ENCODE results near the gene CEP70. TPM values are rescaled to one million over a fixed set of nuclear protein-coding genes. Genes with fewer than 3 reads are reported as not detected.
"Not testable (repeated sequence)": the region's sequence is repeated elsewhere in the genome, so short reads cannot be mapped to it uniquely, and the experiment has no call there.

Gene CEP70
- total RNA-seq, 1 donor from 2014 or later, result 14.7 TPM

DNA sequence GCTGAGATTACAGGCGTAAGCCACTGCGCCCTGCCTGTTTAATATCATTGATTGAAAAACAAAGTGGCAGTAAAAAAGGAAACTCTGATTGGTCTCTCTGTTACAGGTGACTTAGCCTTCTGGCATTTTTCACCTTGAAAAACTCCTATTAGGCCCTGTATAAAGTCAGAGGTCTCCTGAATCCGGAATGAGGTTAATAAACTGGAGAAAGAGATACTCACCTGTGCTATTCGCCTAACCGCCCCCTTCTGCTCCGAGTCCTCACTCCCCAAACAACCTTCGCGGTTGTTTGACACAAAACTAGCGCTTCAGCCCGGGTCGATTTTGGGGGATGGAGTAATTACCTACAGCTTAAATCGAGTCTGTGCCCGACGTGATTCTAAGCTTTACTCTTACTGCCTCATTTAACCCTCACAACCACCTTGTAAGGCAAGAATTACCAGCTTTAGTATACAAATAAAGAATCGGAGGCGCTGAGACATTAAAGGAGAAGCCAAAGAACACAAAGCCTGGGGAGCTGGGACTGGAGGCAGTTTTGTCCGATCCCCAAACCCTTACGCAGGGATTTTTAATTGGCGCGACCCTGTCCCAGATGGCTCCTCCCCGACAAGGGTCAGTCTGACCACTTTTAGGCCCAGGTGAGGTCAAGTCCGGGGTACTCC lies 441 bp downstream of the CEP70 start:
- intact Hi-C loops (cut with micrococcal nuclease), result loop anchor here (1.0 to 5.0 kb wide), 13 partner anchors 15 to 1084 kb away; partner anchors contain the start of genes COPB2, NMNAT3 and PIK3CB

DNA sequence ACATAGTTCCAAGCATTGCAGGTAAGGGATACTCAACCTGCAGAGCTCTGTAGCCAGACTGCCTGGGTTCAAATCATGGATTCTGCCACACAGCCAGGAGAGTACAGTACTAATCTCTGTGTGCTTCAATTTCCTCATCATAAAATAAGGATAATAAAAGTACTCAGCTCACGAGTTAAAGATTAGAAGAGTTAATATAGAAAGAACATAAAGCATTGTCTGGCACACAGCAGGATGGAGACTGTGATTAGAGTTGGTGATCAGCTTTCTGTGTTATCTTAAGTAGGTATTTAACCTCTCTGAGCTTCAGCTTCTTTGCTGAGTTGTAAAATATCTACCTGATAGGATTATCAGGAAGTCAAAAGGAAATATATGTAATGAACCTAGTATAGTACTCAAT lies 2.7 kb downstream of the CEP70 start:
- intact Hi-C loops (cut with micrococcal nuclease), result loop anchor here (5.0 kb wide), 6 partner anchors 106 to 1086 kb away; partner anchors contain the start of genes COPB2 and NMNAT3

DNA sequence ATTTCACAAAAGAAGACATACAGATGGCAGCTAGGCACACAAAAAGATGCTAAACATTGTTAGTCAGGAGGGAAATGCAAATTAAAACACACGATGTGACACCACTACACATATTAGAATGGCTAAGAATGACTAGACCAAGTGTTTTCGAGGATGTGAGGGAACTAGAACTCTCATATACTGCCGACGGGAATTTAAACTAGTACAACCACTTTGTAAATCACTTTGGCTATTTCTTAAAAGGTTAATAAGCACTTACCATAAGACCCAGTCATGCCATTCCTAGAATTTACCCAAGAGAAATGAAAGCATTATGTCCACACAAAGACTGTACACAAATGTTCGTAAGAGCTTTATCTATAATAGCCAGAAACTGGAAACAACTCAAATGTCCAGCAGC lies 5.6 kb downstream of the CEP70 start:
- intact Hi-C loops (cut with micrococcal nuclease), result no loop called here

GRCh38 chr3:138587374-138587773 lies 6.7 kb downstream of the CEP70 start:
- intact Hi-C loops (cut with micrococcal nuclease), result no loop called here

- intact Hi-C loops (cut with micrococcal nuclease), result loop anchor here (1.0 to 5.0 kb wide), 2 partner anchors 15 to 67 kb away; partner anchors contain the start of gene CEP70
Observed at GRCh38 chr3:138578961-138579574, 15.0 kb downstream of the CEP70 start.

- intact Hi-C loops (cut with micrococcal nuclease), result loop anchor here (1.0 to 5.0 kb wide), 2 partner anchors 16 to 66 kb away; partner anchors contain the start of gene CEP70
Observed at GRCh38 chr3:138578141-138578540, 15.9 kb downstream of the CEP70 start.

DNA sequence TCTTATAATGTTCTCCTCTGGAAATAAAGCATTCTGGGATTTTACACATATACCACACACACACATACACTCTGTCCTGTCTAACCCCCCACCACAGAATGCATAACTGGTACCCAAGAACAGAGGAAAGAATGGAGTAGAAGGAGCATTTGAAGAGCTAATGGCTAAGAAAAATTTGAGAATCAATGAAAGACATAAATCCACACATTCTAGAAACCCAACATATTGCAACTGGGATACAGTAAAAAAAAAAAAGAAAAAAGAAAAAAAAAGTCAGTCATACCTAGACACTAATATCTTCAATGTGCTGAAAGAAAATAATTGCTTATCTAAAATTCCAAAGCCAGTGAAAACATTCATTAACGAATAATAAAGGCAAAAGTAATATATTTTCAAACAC lies 20.9 kb downstream of the CEP70 start:
- intact Hi-C loops (cut with micrococcal nuclease), result no loop called here

- intact Hi-C loops (cut with micrococcal nuclease), result not testable (repeated sequence)
Observed at GRCh38 chr3:138569624-138570023, 24.4 kb downstream of the CEP70 start.

GRCh38 chr3:138569090-138569489 lies 25.0 kb downstream of the CEP70 start:
- intact Hi-C loops (cut with micrococcal nuclease), result no loop called here

- intact Hi-C loops (cut with micrococcal nuclease), result no loop called here
Observed at GRCh38 chr3:138567403-138567802, 26.7 kb downstream of the CEP70 start.

- intact Hi-C loops (cut with micrococcal nuclease), result not testable (repeated sequence)
Observed at GRCh38 chr3:138566293-138566692, 27.8 kb downstream of the CEP70 start.

GRCh38 chr3:138562902-138563301 lies 31.2 kb downstream of the CEP70 start:
- intact Hi-C loops (cut with micrococcal nuclease), result not testable (repeated sequence)

DNA sequence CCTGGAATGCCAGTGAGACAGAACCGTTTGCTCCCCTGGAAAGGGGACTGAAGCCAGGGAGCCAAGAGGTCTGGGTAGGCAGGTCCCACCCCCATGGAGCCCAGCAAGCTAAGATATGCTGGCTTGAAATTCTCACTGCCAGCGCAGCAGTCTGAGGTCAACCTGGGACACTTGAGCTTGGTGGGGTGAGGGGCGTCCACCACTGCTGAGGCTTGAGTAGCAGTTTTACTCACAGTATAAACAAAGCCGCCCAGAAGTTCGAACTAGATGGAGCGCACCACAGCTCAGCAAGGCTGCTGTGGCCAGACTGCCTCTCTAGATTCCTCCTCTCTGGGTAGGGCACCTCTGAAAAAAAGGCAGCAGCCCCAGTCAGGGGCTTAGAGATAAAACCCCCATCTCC lies 33.6 kb downstream of the CEP70 start:
- intact Hi-C loops (cut with micrococcal nuclease), result no loop called here

- intact Hi-C loops (cut with micrococcal nuclease), result no loop called here
Observed at GRCh38 chr3:138559134-138559533, 34.9 kb downstream of the CEP70 start.

GRCh38 chr3:138554775-138555174 lies 39.3 kb downstream of the CEP70 start:
- intact Hi-C loops (cut with micrococcal nuclease), result not testable (repeated sequence)

DNA sequence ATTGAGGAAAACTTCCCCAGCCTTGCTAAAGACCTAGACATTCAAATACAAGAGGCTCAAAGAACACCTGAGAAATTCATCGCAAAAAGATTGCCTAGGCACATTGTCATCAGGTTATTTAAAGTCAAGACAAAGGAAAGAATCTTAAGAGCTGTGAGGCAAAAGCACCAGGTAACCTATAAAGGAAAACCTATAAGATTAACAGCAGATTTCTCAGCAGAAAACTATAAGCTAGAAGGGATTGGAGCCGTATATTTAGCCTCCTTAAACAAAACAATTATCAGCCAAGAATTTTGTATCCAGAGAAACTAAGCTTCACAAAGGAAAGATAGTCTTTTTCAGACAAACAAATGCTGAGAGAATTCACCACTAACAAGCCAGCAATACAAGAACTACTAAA lies 43.1 kb downstream of the CEP70 start:
- intact Hi-C loops (cut with micrococcal nuclease), result not testable (repeated sequence)

DNA sequence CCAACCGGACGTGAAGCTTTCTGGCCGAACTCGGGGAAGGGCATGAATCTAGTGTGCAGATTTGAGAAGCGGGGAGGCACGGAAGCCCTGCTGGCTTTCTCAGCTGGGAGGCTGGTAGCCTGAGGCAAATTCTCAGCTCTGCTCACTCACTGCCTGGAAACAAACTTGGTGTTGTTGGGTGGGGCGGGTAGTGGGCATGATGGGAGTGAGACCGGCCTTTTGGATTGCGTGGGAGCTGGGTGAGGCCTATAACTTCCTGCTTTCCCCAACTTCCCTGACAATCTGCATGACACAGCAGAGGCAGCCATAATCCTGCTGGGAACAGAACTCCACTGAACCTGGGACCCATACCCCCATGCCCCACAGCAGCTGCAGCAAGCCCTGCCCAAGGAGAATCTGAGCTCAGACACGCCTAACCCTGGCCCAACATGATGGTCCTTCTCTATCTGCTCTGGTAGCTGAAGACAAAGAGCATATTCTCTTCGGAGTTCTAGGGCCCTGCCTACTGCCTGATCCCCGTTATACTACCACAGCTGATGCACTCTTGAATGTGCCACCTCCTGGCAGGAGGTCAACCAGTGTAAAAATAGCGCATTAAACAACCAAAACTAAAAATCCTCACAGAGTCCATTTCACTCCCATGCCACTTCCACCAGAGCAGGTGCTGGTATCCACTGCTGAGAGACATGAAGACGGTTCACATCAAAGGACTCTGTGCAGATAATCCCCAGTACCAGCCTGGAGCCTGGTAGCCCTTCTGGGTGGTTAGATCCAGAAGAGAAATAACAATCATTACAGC lies 44.7 kb downstream of the CEP70 start:
- intact Hi-C loops (cut with micrococcal nuclease), result no loop called here

DNA sequence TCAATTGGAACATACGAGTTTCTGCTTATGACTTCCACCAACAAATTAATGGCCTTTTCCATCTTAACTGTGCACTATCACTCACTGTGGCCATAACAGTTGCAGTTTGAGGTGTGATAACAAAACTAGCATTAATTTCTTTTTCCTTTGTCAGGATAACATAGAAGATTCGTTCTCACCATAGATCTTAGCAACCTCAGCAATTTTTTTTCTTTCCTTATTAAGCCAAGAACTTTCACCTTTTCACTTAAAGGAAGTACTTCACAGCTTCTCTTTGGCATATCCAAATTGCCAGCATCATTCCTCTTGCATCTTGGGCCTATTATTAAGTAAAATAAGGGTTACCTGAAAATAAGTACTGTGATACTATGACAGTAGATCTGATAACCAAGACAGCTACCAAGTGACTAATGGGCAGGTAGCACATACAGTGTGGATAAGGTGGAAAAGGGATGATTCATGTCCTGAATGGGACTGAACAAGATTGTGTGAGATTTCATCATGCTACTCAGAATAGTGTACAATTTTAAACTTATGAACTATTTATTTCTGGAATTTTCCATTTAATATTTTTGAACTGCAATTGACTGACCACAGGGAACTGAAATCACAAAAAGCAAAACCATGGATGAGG lies 46.6 kb downstream of the CEP70 start:
- intact Hi-C loops (cut with micrococcal nuclease), result no loop called here

GRCh38 chr3:138544546-138544945 lies 49.5 kb downstream of the CEP70 start:
- intact Hi-C loops (cut with micrococcal nuclease), result no loop called here

GRCh38 chr3:138542977-138543376 lies 51.1 kb downstream of the CEP70 start:
- intact Hi-C loops (cut with micrococcal nuclease), result no loop called here

GRCh38 chr3:138539352-138539751 lies 54.7 kb downstream of the CEP70 start:
- intact Hi-C loops (cut with micrococcal nuclease), result no loop called here

DNA sequence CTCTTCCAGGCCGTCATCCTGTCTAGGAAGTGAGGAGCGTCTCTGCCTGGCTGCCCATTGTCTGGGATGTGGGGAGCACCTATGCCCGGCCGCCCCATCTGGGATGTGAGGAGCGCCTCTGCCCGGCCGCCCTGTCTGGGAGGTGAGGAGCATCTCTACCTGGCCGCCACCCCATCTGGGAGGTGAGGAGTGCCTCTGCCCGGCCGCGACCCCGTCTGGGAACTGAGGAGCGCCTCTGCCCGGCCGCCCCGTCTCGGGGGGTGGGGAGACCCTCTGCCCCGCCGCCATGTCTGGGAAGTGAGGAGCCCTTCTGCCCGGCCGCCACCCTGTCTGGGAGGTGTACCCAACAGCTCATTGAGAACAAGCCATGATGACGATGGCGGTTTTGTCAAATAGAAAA lies 72.6 kb downstream of the CEP70 start:
- intact Hi-C loops (cut with micrococcal nuclease), result not testable (repeated sequence)

Measured in T-helper 2 cell treated with Interferon-gamma antibody and Interleukin-4, amounts not matched to agents 100 ng/mL and 5 ng/mL, for 36 hours (primary cell).